Activated B cell treated with CpG ODN at 0.5 μM for 24 hours (primary cell): ENCODE measurements around the gene HAUS1. TPM values are rescaled to one million over a fixed set of nuclear protein-coding genes. Genes with fewer than 3 reads are reported as not detected.
"Not testable (repeated sequence)": the region's sequence is repeated elsewhere in the genome, so short reads cannot be mapped to it uniquely, and the experiment has no call there.

Source experiments
- ATAC-seq: fragments of 200-7000 bp; cut with Tn5 transposase; one replicate; pipeline ENCODE4 v1.10.0; 2021; ENCODE audit warnings: low read depth, mild to moderate bottlenecking, moderate library complexity
- CTCF ChIA-PET: fragments of 350-600 bp; sonication (Branson Sonifier 250); formaldehyde crosslinking; loops from one replicate; lab custom pipeline; 2021; ENCODE audit warnings: antibody characterized with exemption; lab: Charles Lee
- POLR2A ChIA-PET: fragments of 350-600 bp; sonication (Branson Sonifier 250); formaldehyde crosslinking; loops from one replicate; lab custom pipeline; 2021; ENCODE audit warnings: antibody characterized with exemption; lab: Charles Lee
- DNase-seq: peaks from one replicate; pipeline ENCODE4 v3.0.0; 2022
- H3K27ac Mint-ChIP-seq: one replicate; pipeline ENCODE4 v1.8.0; 2020; ENCODE audit warnings: mixed read lengths
- H3K27me3 Mint-ChIP-seq: one replicate; pipeline ENCODE4 v1.8.0; 2021; ENCODE audit warnings: mixed read lengths
- H3K36me3 Mint-ChIP-seq: one replicate; pipeline ENCODE4 v1.8.0; 2021; ENCODE audit warnings: low read depth, mixed read lengths
- H3K4me1 Mint-ChIP-seq: one replicate; pipeline ENCODE4 v1.8.0; 2021; ENCODE audit warnings: mixed read lengths
- H3K4me3 Mint-ChIP-seq: one replicate; pipeline ENCODE4 v1.8.0; 2020; ENCODE audit warnings: mild to moderate bottlenecking, mixed read lengths
- H3K9me3 Mint-ChIP-seq: one replicate; pipeline ENCODE4 v1.8.0; 2020; ENCODE audit warnings: mixed read lengths
- intact Hi-C: fragments of 100-400 bp; cut with micrococcal nuclease; formaldehyde crosslinking; loops from one replicate; pipeline ENCODE4 v1.15.1; 2024
- total RNA-seq: library from RNA; stranded (reverse); gene quantifications from 2 replicates; pipeline ENCODE4 v1.2.3, GENCODE V29; 2022
- TF ChIP-seq, protein P1 (sequence below): fragments of 200-600 bp; IDR thresholded peaks from one replicate; pipeline ENCODE4 v1.8.0; 2022; ENCODE audit warnings: antibody characterized with exemption, mild to moderate bottlenecking

HAUS1 gene
- total RNA-seq, 1 donor from 2014 or later: 34.6 TPM

DNA sequence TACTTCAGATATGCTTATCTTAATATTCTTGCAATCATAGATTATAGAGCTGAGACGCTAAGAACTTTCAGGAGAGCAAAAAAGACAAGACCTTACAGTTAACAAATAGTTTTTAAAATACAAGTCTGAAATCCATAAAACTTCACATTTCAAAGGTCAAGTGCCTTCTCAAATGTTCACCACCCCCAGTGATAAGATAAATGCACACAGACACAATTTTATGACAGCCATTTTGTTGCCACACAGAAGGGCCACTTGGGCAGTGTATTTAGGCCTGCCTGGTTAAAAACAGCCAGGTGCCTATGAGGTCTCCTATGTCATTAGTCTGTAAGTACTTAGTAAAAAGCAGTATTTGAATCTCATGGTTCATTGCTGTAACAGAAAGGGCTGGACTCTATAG lies 24.0 kb upstream of the HAUS1 start:
- Mint-ChIP-seq H3K9me3 (no peaks in the 10 kb centered on the region), H3K27me3 (no peaks in the 10 kb centered on the region), H3K4me1 (no peaks in the 10 kb centered on the region), H3K27ac (no peak overlapping the region), H3K36me3 (peaks cover 66% of the 10 kb centered on the region), H3K4me3 (no peak overlapping the region)
- ChIA-PET CTCF (interaction anchor here (1.2 kb wide), 1 partner anchor 155 kb away, joined by 3 read pairs; no protein-coding TSS in a partner anchor), POLR2A (interaction anchor here (0.7 kb wide), 1 partner anchor 15 kb away, joined by 11 read pairs; no protein-coding TSS in a partner anchor)
- TF ChIP-seq, protein P1, sequence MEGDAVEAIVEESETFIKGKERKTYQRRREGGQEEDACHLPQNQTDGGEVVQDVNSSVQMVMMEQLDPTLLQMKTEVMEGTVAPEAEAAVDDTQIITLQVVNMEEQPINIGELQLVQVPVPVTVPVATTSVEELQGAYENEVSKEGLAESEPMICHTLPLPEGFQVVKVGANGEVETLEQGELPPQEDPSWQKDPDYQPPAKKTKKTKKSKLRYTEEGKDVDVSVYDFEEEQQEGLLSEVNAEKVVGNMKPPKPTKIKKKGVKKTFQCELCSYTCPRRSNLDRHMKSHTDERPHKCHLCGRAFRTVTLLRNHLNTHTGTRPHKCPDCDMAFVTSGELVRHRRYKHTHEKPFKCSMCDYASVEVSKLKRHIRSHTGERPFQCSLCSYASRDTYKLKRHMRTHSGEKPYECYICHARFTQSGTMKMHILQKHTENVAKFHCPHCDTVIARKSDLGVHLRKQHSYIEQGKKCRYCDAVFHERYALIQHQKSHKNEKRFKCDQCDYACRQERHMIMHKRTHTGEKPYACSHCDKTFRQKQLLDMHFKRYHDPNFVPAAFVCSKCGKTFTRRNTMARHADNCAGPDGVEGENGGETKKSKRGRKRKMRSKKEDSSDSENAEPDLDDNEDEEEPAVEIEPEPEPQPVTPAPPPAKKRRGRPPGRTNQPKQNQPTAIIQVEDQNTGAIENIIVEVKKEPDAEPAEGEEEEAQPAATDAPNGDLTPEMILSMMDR: no peak
- DNase-seq: no peak
- ATAC-seq: no peak
- intact Hi-C loops: no loop called here

DNA sequence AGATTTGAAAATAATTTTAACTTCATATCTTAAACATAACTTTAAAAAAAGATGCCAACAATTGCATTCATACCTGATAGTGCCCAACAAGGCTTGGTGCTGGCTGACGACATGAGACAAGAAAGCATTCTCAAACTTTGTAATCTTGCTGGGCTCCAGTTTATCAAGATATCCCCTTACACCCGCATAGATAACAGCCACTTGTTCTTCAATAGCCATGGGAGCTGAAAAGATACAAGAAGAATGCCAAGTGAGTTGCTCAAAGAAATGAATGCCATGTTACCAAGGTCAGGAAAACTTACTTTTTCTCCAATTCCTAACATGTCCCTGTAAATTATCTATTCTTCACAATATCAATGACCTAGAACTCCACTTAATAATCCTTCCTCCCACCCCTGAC lies 19.8 kb upstream of the HAUS1 start:
- ATAC-seq: no peak
- H3K9me3 Mint-ChIP-seq: peaks cover 6% of the 10 kb centered on the region
- no peaks in the 10 kb centered on the region for H3K4me1 Mint-ChIP-seq
- CTCF ChIA-PET: no interaction called here
- H3K4me3 Mint-ChIP-seq: no peak overlapping the region
- TF ChIP-seq, protein P1: no peak
- POLR2A ChIA-PET: interaction anchor here (1.5 kb wide), 1 partner anchor 8 kb away, joined by 3 read pairs; no protein-coding TSS in a partner anchor
- no peak overlapping the region for H3K27ac Mint-ChIP-seq
- peaks cover 95% of the 10 kb centered on the region for H3K36me3 Mint-ChIP-seq
- DNase-seq: no peak
- intact Hi-C loops: no loop called here
- H3K27me3 Mint-ChIP-seq: no peaks in the 10 kb centered on the region

DNA sequence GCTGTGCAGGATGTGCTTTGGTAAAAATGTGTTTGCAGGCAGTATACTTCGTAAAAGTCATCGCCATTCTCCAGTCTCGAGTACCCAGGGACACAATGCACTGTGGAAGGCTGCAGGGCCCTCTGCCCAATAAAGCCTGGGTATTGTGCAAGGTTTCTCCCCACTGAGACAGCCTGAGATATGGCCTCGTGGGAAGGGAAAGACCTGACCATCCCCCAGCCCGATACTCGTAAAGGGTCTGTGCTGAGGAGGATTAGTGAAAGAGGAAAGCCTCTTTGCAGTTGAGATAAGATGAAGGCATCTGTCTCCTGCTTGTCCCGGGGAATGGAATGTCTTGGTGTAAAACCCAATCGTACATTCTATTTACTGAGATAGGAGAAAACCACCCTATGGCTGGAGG lies 15.7 kb upstream of the HAUS1 start:
- ATAC-seq, H3K27me3 Mint-ChIP-seq, H3K27ac Mint-ChIP-seq, DNase-seq, intact Hi-C loops, H3K4me1 Mint-ChIP-seq, CTCF ChIA-PET, H3K4me3 Mint-ChIP-seq, H3K9me3 Mint-ChIP-seq: not testable (repeated sequence)
- H3K36me3 Mint-ChIP-seq: peaks cover 94% of the 10 kb centered on the region
- POLR2A ChIA-PET: interaction anchor here (0.5 kb wide), 1 partner anchor 77 kb away, joined by 3 read pairs; no protein-coding TSS in a partner anchor

DNA sequence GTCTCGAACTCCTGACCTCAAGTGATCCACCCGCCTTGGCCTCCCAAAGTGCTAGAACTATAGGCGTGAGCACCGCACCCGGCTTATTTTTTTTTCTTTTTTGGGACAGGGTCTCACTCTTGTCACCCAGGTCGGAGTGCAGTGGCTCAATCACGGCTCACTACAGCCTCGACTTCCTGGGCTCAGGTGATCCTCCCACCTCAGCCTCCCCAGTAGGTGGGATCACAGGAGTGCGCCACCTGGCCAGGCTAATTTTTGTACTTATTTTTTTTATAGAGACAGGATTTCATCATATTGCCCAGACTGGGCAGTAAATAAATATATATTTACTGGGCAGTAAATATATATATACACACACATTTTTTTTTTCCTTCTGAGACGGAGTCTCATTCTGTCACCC lies 8.7 kb upstream of the HAUS1 start:
- DNase-seq: no peak
- POLR2A ChIA-PET: no interaction called here
- Mint-ChIP-seq H3K27me3 (no peaks in the 10 kb centered on the region), H3K27ac (no peak overlapping the region), H3K9me3 (no peaks in the 10 kb centered on the region), H3K36me3 (peaks cover 46% of the 10 kb centered on the region), H3K4me1 (peaks cover 35% of the 10 kb centered on the region), H3K4me3 (no peak overlapping the region)
- no peak for ATAC-seq
- TF ChIP-seq, protein P1: no peak
- intact Hi-C loops: no loop called here
- CTCF ChIA-PET: no interaction called here

DNA sequence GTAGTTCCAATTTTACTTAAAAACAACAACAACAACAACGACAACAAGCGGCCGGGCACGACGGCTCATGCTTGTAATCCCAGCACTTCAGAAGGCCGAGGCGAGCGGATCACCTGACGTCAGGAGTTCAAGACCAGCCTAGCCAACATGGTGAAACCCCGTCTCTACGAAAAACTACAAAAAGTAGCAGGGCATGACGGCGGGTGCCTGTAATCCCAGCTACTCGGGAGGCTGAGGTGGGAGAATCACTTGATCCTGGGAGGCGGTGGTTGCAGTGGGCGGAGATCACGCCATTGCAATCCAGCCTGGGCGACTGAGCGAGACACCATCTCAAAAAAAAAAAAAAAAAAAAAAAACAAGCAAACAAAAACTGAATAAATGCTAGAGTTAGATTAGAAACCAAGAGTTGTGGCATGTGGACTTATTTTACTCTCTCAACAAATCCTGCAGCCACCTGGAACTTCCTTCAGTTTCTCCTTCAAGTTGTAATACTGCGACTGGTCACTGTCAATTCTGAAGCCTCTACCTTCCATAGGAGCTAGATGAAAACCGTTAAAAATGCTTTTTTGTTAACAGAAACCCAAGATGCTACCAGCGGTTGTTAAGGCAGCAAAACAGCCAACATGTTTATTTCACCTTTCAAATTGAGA lies 7.4 kb upstream of the HAUS1 start:
- H3K27me3 Mint-ChIP-seq: no peaks in the 10 kb centered on the region
- intact Hi-C loops: no loop called here
- DNase-seq: no peak
- no peaks in the 10 kb centered on the region for H3K9me3 Mint-ChIP-seq
- ChIA-PET POLR2A (interaction anchor here (0.7 to 2.6 kb wide), 5 partner anchors 21 to 322 kb away, joined by 3 to 14 read pairs (median 6); a partner anchor contains a TSS), CTCF (interaction anchor here (1.7 kb wide), 2 partner anchors 23 to 77 kb away, joined by 6 to 8 read pairs; a partner anchor contains a TSS)
- H3K27ac Mint-ChIP-seq: peak overlapping the region; percentile 97
- no peak for ATAC-seq
- H3K4me3 Mint-ChIP-seq: peak overlapping the region; percentile 97
- TF ChIP-seq, protein P1: no peak
- peaks cover 33% of the 10 kb centered on the region for H3K36me3 Mint-ChIP-seq
- peaks cover 35% of the 10 kb centered on the region for H3K4me1 Mint-ChIP-seq
